ENCODE results near the gene RBM24.

The RBM24 gene

GRCh38 chr6:17283074-17283473 lies 1.9 kb downstream of the RBM24 start:
- TF ChIP-seq, protein P1, sequence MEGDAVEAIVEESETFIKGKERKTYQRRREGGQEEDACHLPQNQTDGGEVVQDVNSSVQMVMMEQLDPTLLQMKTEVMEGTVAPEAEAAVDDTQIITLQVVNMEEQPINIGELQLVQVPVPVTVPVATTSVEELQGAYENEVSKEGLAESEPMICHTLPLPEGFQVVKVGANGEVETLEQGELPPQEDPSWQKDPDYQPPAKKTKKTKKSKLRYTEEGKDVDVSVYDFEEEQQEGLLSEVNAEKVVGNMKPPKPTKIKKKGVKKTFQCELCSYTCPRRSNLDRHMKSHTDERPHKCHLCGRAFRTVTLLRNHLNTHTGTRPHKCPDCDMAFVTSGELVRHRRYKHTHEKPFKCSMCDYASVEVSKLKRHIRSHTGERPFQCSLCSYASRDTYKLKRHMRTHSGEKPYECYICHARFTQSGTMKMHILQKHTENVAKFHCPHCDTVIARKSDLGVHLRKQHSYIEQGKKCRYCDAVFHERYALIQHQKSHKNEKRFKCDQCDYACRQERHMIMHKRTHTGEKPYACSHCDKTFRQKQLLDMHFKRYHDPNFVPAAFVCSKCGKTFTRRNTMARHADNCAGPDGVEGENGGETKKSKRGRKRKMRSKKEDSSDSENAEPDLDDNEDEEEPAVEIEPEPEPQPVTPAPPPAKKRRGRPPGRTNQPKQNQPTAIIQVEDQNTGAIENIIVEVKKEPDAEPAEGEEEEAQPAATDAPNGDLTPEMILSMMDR (conservative IDR thresholded peaks at IDR 0.05; ENCODE audit: low read length) = no peak
- peak overlapping the region; percentile 92 for H3K4me3 ChIP-seq (ENCODE audit: low read length)
- DNase-seq (ENCODE audit: low read depth) = no peak

DNA sequence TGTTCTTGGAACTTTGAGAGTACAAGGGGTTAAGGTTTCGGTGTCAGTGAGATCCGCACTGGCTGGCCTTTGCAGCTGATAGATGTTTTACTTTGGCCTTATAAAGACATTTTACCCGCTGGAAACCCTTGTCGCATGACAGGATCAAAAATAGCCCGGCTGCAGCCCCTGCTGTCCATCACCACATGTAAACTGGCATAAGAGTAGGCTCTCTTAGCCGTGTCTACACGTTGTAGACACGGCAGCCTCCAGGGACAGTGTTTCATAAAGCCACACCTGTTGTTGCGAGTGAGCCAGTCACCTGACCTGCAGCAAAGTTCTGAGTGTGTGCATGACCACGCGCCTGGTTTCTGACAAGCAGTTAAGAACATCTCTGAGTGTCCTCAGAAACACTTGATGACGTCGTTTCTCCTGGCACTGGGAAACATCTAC lies 8.5 kb downstream of the RBM24 start:
- no peak overlapping the region for H3K4me3 ChIP-seq (ENCODE audit: low read length)
- TF ChIP-seq, protein P1 (conservative IDR thresholded peaks at IDR 0.05; ENCODE audit: low read length) = no peak
- peak; percentile 53 for DNase-seq (ENCODE audit: low read depth)

DNA sequence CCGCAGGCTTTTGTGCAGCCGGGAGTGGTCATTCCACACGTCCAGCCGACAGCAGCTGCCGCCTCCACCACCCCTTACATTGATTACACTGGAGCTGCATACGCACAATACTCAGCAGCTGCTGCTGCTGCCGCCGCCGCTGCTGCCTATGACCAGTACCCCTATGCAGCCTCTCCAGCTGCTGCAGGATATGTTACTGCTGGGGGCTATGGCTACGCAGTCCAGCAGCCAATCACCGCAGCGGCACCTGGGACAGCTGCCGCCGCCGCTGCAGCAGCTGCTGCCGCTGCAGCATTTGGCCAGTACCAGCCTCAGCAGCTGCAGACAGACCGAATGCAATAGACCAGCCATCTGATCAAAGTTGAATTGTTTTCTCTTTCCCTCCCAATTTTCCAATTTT lies 10.6 kb downstream of the RBM24 start:
- no peak for DNase-seq (ENCODE audit: low read depth)
- TF ChIP-seq, protein P1 (conservative IDR thresholded peaks at IDR 0.05; ENCODE audit: low read length) = no peak
- no peak overlapping the region for H3K4me3 ChIP-seq (ENCODE audit: low read length)

GRCh38 chr6:17292600-17293133 lies 11.5 kb downstream of the RBM24 start:
- TF ChIP-seq, protein P1 (conservative IDR thresholded peaks at IDR 0.05; ENCODE audit: low read length) = no peak
- H3K4me3 ChIP-seq (ENCODE audit: low read length) = no peak overlapping the region
- DNase-seq (ENCODE audit: low read depth) = no peak

GRCh38 chr6:17293395-17293794 lies 12.2 kb downstream of the RBM24 start:
- no peak for DNase-seq (ENCODE audit: low read depth)
- TF ChIP-seq, protein P1 (conservative IDR thresholded peaks at IDR 0.05; ENCODE audit: low read length) = no peak
- no peak overlapping the region for H3K4me3 ChIP-seq (ENCODE audit: low read length)

GRCh38 chr6:17297271-17298080 lies 16.3 kb downstream of the RBM24 start:
- DNase-seq (ENCODE audit: low read depth) = no peak
- H3K4me3 ChIP-seq (ENCODE audit: low read length) = no peak overlapping the region
- TF ChIP-seq, protein P1 (conservative IDR thresholded peaks at IDR 0.05; ENCODE audit: low read length) = no peak

DNA sequence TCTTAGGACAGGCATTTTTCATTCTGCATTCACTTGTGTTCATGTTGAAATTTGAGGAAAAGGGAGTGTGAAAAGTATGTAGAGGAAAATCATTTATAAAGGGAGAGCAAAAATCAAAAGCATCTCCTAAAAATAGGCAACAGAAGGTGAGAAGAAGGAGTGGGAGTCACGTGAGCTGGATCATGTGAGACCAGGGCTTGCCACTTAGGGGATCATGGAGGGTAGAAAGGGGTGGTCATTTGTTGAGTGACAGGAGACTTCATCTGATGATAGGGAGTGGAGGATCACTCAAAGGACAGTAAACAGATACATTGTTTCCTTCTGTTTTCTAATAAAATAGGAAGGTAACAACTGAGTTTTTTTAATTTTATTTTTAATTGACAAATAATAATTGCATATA lies 17.1 kb downstream of the RBM24 start:
- H3K4me3 ChIP-seq (ENCODE audit: low read length) = no peak overlapping the region
- TF ChIP-seq, protein P1 (conservative IDR thresholded peaks at IDR 0.05; ENCODE audit: low read length) = no peak
- DNase-seq (ENCODE audit: low read depth) = no peak

All from AG10803 (cell line).